Cerebellar nuclear complex (tissue), 1 donor: Measurements from ENCODE around the gene OR4D2.

Experiments
- DNase-seq, 2 experiments: peaks; one replicate each; lab custom pipeline; 2025; lab: John Stamatoyannopoulos, UW

OR4D2 gene

GRCh38 chr17:58210922-58211321, 44.1 kb downstream of the OR4D2 start:
- DNase-seq: no peak

DNA sequence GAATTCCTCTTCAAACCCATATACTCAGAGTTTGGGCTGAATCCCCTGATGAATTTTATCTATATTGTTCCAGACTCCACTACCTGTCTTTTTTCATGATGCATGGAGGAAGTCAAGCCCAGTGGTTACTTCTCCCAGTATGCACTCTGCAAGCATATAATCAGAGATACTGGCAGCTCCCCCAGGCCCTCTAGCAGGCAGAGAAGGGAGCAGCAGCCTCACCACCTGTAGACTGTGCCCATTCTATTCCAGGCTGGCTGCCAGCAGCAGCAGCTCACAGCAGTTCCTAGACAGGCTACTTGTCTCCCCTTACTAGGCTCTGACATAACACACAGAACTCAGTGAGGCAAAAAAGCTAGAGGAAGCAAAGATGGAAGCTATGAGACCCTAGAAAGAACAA, 48.9 kb downstream of the OR4D2 start:
- no peak for DNase-seq

DNA sequence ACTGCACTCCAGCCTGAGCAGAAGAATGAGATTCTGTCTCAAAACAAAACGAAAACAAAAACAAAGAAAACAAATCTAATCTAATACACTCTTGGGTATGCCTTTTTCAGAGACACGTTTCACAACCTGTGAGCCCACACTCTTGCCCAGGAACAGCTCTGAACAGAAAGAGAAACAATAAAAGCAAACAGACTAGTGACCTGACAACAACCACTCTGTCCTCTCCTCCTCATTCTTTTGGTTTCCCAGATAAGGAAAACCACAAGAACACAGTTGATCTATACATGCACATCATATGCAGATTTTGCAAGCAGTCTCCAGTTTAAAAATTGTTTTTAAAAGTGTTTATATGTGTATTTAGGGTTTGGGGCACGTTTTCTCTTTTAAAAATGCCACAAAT, 51.0 kb downstream of the OR4D2 start:
- DNase-seq: no peak

DNA sequence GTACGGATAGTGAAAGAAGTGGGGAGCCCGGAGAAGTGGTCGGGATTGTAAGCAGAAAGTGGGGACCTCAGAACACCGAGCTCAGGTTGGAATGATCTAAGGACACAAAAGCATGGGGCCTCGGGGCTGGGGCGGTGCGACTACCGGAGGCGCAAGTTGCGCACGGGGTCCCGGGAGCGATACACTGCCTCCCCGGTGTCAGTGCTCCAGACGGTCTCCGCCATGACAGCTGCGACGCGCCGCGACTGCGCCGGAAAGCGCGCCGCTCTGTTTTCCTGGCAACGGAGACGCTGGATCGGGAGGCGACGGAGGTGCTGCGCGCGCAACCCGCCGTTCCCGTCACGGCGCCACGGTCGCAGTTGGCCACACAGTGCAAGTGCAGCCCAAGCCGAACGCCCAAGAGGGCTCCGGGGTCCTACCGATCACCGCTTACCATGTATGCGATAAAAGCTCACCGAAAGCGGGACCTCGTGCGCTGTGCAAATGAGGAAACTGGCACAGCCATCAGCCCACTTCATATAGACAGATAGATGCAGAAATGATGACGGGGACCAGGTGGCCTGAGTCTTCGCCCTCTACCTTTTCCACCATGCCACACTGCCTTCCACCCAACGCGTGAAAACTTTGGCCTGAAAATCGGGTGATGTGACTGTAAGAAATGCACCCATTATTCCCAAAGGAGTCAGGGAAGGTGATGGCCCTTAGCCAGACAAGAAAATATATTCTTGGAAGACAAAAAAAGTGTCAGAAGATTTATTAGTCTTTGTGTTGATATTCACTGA, 52.4 kb downstream of the OR4D2 start, which contains the start of gene MKS1:
TSS of gene MKS1 (minus strand) at position 249 of the 782 bp plus-strand sequence. CDS start at position 224, 25 bp downstream.
- DNase-seq: peak in 1 of 2 experiments; percentile 89

- DNase-seq: no peak
Observed at GRCh38 chr17:58219789-58220183, 53.0 kb downstream of the OR4D2 start.
